ENCODE measurements around the gene RAD51C.
"Not testable (repeated sequence)": the region's sequence is repeated elsewhere in the genome, so short reads cannot be mapped to it uniquely, and the experiment has no call there.

The RAD51C gene

DNA sequence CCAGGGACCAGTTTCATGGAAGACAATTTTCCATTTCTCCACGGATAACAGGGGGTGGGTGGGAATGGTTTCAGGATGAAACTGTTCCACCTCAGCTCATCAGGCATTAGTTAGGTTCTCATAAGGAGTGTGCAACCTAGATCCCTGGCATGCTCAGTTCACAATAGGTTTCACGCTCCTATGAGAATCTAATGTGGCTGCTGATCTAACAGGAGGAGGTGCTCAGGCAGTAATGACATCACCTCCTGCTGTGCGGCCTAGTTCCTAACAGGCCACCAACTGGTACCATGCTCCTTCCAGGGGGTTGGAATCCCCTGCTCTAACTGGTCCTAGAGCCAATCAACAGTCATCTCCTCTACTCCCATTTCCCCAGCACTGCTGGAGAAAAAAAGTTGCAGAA, 20.4 kb upstream of the RAD51C start:
- no peak overlapping the region for H3K27ac ChIP-seq
- no peak for TF ChIP-seq ZFX (IDR thresholded peaks at IDR 0.05; ENCODE audit: borderline replicate concordance)
- TF ChIP-seq, protein P1, sequence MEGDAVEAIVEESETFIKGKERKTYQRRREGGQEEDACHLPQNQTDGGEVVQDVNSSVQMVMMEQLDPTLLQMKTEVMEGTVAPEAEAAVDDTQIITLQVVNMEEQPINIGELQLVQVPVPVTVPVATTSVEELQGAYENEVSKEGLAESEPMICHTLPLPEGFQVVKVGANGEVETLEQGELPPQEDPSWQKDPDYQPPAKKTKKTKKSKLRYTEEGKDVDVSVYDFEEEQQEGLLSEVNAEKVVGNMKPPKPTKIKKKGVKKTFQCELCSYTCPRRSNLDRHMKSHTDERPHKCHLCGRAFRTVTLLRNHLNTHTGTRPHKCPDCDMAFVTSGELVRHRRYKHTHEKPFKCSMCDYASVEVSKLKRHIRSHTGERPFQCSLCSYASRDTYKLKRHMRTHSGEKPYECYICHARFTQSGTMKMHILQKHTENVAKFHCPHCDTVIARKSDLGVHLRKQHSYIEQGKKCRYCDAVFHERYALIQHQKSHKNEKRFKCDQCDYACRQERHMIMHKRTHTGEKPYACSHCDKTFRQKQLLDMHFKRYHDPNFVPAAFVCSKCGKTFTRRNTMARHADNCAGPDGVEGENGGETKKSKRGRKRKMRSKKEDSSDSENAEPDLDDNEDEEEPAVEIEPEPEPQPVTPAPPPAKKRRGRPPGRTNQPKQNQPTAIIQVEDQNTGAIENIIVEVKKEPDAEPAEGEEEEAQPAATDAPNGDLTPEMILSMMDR (IDR thresholded peaks at IDR 0.05): no peak

DNA sequence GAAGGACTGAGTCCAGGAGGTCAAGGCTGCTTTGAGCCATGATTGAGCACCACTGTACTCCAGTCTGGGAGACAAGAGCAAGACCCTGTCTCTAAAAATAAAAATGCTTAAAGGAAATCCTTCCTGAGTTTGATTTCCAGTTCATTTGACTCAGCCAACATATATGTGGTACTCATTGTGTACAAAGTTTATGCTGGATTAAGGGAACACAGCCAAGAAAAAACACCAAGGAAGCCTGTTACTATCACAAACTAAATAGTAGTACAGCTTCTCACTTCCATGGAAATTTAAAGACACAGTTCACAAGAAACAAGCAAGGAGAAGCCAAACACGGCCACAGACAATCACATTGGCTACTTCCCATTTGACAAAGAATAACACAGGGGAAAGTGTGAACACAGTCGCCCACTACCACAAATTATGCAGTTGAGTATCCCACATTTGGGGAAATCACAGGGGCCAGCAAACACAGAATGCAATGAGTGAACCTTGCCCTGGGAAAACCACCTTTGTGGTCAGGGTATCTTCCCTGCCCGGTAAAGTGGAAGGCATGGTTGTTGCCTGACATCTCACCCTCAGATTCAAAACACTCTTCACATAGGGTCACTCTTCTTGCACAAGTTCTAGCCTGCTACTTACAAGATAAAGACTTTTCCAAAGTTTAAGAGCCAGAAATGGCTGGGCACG, 15.1 kb upstream of the RAD51C start:
- TF ChIP-seq, protein P1 (IDR thresholded peaks at IDR 0.05): no peak
- no peak overlapping the region for H3K27ac ChIP-seq

DNA sequence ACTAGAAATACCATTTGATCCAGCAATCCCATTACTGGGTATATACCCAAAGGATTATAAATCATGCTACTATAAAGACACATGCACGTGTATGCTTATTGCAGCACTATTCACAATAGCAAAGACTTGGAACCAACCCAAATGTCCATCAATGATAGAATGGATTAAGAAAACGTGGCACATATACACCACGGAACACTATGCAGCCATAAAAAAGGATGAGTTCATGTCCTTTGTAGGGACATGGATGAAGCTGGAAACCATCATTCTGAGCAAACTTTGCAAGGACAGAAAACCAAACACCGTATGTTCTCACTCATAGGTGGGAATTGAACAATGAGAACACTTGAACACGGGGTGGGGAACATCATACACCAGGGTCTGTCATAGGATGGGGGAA, 14.1 kb upstream of the RAD51C start:
- not testable (repeated sequence) for H3K27ac ChIP-seq

DNA sequence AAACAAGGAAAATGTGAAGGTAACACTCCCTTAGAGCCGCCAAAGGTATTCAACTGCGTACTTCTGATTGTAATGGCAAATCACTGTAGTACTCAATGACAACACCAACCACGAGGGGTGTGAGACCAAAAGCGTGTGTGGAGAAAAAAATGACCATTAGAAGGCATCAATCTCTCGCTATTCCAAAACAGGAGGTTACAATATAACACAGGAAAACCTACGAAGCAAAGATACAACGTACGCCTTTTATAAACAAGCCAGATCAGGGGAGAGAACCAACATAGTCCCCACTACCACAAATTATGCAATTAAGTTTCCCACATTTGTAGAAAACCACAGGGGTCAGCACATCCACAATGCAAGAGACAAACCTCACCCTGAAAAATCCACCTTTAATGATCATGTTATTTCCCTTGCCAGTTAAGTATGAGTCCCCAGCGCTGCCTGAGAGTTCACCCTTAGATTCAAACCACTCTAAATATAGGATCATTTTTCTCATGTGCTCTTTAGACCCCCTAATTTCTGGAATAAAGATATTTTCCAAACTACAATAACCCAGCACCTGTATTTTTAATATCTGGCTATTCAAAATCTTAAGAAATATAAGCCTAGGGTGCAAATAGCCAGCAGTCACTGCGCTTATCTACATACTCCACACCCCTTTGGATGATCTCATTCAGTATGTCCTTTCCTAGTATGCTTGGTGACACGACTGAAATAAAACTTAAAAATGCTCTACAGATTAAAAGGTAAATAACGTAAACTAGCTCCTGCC, 13.0 kb upstream of the RAD51C start:
- peak overlapping the region; percentile 72 for H3K27ac ChIP-seq
- TF ChIP-seq, protein P1 (IDR thresholded peaks at IDR 0.05): no peak
- no peak for TF ChIP-seq ZFX (IDR thresholded peaks at IDR 0.05; ENCODE audit: borderline replicate concordance)

DNA sequence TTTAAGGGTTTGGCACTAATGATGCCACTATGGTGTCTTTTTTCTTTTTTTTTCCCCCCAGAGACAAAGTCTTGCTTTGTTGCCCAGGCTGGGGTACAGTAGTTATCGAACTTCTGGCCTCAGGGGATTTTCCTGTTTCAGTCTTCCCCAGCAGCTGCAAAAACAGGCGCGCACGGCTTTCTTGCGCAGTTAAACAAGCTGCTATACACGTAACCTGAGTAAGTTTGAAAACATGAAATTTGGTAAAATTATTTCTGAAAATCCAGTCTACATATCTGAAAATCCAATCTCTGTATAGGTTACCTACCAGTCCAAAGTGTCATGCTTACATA, 12.4 kb upstream of the RAD51C start:
- H3K27ac ChIP-seq: peak overlapping the region; percentile 72
- TF ChIP-seq, protein P1 (IDR thresholded peaks at IDR 0.05): no peak
- no peak for TF ChIP-seq ZFX (IDR thresholded peaks at IDR 0.05; ENCODE audit: borderline replicate concordance)

DNA sequence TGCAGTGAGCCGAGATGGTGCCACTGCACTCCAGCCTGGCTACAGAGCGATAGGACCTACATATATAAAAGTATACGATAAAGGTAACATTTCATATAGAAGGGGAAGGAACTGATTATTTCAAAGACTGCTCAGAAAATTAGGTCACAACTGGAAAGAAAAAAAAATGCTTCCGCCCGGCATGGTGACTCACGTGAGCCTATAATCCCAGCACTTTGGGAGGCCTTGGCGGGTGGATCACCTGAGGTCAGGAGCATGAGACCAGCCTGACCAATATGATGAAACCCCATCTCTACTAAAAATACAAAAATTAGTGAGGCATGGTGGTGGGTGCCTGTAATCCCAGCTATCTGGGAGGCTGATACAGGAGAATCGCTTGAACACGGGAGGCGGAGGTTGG, 8.4 kb upstream of the RAD51C start:
- H3K27ac ChIP-seq: no peak overlapping the region
- TF ChIP-seq, protein P1 (IDR thresholded peaks at IDR 0.05): no peak
- no peak for TF ChIP-seq ZFX (IDR thresholded peaks at IDR 0.05; ENCODE audit: borderline replicate concordance)

DNA sequence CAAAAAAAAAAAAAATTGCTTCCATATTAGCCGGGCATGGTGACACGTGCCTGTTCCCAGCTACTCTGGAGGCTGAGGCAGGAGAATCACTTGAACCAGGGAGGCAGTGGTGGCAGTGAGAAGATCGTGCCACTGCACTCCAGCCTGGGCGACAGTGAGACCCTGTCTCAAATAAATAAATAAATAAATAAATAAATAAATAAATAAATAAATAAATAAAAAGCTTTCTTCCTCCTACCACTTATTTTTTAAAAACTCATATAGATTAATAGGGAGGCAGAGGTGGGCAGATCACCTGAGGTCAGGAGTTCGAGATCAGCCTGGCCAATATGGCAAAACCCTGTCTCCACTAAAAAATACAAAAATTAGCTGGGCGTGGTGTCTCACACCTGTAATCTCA, 7.9 kb upstream of the RAD51C start:
- H3K27ac ChIP-seq: not testable (repeated sequence)

DNA sequence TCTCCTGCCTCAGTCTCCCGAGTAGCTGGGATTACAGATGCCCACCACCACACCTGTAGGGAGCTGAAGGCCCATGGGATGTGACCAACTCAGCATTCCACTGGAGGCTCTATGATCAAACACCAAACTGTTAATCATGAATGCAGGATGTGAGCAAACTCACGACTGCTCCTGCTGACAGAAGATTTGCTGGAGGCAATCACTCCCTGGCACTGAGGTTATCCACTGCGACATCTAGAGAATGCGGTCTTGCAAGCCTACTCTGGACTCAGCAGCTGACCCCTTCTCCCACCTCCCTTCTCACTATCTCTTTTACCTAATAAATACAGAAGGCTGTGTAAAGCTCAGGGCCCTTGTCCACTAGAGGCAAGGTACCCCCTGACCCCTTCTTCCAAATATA, 5.4 kb upstream of the RAD51C start:
- TF ChIP-seq, protein P1 (IDR thresholded peaks at IDR 0.05): no peak
- no peak for TF ChIP-seq ZFX (IDR thresholded peaks at IDR 0.05; ENCODE audit: borderline replicate concordance)
- H3K27ac ChIP-seq: no peak overlapping the region

All from 22Rv1 (cell line).